Measurements from ENCODE around the gene ADAD1. TPM values are rescaled to one million over a fixed set of nuclear protein-coding genes. Genes with fewer than 3 reads are reported as not detected.
"Not testable (repeated sequence)": the region's sequence is repeated elsewhere in the genome, so short reads cannot be mapped to it uniquely, and the experiment has no call there.

The ADAD1 gene
- total RNA-seq, 4 donors from 2014 or later, result not detected

DNA sequence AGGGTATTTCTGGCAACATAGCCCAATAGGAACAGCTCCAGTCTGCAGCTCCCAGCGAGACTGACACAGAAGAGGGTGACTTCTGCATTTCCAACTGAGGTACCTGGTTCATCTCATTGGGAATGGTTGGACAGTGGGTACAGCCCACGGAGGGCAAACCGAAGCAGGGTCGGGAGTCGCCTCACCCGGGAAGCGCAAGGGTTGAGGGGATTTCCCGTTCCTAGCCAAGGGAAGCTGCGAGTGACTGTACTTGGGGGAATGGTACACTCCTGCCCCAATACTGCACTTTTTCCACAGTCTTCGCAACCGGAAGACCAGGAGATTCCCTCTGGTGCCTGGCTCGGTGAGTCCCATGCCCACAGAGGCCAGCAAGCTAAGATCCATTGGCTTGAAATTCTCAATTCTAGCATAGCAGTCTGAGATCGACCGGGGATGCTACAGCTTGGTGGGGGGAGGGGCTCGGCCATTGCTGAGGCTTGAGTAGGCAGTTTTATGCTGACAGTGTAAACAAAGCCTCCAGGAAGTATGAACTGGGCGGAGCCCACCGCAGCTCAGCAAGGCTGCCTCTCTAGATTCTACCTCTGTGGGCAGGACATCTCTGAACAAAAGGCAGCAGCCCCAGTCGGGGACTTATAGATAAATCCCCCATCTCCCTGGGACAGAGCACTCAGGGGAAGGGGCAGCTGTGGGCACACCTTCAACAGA is 14.0 kb upstream of the ADAD1 start:
- ATAC-seq (no peak), DNase-seq (no peak)
- Histone ChIP-seq H3K36me3 (peaks cover 7 to 19% of the 10 kb centered on the region in 2 donors), H3K27me3 (no peaks in the 10 kb centered on the region), H3K4me1 (no peaks in the 10 kb centered on the region), H3K9me3 (peaks cover 0 to 6% (median 0%) of the 10 kb centered on the region in 3 donors), H3K27ac (no peak overlapping the region), H3K4me3 (no peak overlapping the region)
- in situ Hi-C loops (cut with MboI; ENCODE audit: low sequenced_read_pairs in 4 of 4) (no loop called here), intact Hi-C loops (cut with DNase I; ENCODE audit: low total_unique reads) (no loop called here)
- TF ChIP-seq, protein P1, sequence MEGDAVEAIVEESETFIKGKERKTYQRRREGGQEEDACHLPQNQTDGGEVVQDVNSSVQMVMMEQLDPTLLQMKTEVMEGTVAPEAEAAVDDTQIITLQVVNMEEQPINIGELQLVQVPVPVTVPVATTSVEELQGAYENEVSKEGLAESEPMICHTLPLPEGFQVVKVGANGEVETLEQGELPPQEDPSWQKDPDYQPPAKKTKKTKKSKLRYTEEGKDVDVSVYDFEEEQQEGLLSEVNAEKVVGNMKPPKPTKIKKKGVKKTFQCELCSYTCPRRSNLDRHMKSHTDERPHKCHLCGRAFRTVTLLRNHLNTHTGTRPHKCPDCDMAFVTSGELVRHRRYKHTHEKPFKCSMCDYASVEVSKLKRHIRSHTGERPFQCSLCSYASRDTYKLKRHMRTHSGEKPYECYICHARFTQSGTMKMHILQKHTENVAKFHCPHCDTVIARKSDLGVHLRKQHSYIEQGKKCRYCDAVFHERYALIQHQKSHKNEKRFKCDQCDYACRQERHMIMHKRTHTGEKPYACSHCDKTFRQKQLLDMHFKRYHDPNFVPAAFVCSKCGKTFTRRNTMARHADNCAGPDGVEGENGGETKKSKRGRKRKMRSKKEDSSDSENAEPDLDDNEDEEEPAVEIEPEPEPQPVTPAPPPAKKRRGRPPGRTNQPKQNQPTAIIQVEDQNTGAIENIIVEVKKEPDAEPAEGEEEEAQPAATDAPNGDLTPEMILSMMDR (IDR thresholded peaks at IDR 0.05 in 4 of 5, conservative IDR thresholded peaks at IDR 0.05 in 1 of 5), result no peak
- TF ChIP-seq POLR2A (IDR thresholded peaks at IDR 0.05), result no peak

DNA sequence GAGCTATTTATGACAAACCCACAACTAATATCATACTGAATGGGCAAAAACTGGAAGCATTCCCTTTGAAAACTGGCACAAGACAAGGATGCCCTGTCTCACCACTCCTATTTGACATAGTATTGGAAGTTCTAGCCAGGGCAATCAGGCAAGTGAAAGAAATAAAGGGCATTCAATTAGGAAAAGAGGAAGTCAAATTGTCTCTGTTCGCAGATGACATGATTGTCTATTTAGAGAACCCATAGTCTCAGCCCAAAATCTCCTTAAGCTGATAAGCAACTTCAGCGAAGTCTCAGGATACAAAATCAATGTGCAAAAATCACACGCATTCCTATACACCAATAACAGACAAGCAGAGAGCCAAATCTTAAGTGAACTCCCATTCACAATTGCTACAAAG is 10.0 kb upstream of the ADAD1 start:
- ATAC-seq; H3K4me1 ChIP-seq; H3K36me3 ChIP-seq; in situ Hi-C loops (cut with MboI; ENCODE audit: low sequenced_read_pairs in 4 of 4); intact Hi-C loops (cut with DNase I; ENCODE audit: low total_unique reads); H3K4me3 ChIP-seq; H3K27me3 ChIP-seq; H3K27ac ChIP-seq; H3K9me3 ChIP-seq; DNase-seq: not testable (repeated sequence)

DNA sequence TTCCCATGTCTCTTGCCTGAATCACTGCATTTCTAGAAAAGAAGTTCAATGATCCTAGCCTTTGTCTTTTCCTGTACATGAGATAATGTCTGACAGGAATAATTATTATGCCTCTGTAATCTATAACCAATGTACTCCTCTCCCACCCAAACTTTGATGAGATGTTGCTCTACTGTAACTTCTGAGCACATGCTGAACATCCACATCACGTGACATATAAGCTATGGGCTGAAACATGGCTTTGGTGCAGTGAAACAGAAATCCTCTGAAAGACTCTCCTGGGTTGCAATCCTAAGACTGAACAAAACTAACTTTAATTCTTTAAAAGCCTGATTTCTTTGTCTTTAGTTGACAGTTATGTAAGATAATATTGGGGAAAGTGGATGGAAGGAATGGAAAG is 1.5 kb upstream of the ADAD1 start:
- no peak for TF ChIP-seq POLR2A (IDR thresholded peaks at IDR 0.05)
- TF ChIP-seq, protein P1 (IDR thresholded peaks at IDR 0.05 in 4 of 5, conservative IDR thresholded peaks at IDR 0.05 in 1 of 5), result no peak
- intact Hi-C loops (cut with DNase I; ENCODE audit: low total_unique reads), result no loop called here
- Histone ChIP-seq H3K4me1 (no peaks in the 10 kb centered on the region), H3K9me3 (no peaks in the 10 kb centered on the region), H3K27ac (no peak overlapping the region), H3K36me3 (no peaks in the 10 kb centered on the region), H3K27me3 (no peaks in the 10 kb centered on the region), H3K4me3 (no peak overlapping the region)
- ATAC-seq, result no peak
- in situ Hi-C loops (cut with MboI; ENCODE audit: low sequenced_read_pairs in 4 of 4), result no loop called here
- DNase-seq, result no peak

DNA sequence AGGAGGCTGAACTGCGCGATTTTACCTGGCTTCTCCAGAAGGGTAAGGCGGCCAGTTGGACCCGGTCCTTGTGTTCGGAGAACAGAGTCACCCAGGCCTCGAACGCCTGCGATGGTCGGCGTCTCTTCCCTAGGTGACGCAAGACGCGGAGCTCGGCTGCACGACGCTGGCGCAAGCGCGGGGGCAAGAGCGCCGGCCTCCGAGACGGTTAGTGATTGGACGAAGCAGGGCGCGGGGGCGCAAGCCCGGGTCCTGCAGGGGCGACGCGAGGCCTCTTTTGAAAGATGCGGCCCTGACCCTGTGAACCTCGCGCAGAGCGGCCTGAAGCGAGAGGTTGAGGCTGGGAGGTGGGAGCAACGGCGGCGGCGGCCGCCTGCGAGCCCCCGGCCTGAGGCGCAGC is 428 bp downstream of the ADAD1 start:
- no peak for TF ChIP-seq POLR2A (IDR thresholded peaks at IDR 0.05)
- TF ChIP-seq, protein P1 (IDR thresholded peaks at IDR 0.05 in 4 of 5, conservative IDR thresholded peaks at IDR 0.05 in 1 of 5), result no peak
- Histone ChIP-seq H3K4me3 (no peak overlapping the region), H3K4me1 (no peaks in the 10 kb centered on the region), H3K27me3 (no peaks in the 10 kb centered on the region), H3K9me3 (no peaks in the 10 kb centered on the region), H3K27ac (no peak overlapping the region), H3K36me3 (no peaks in the 10 kb centered on the region)
- intact Hi-C loops (cut with DNase I; ENCODE audit: low total_unique reads) (no loop called here), in situ Hi-C loops (cut with MboI; ENCODE audit: low sequenced_read_pairs in 4 of 4) (no loop called here)
- ATAC-seq (no peak), DNase-seq (no peak)

DNA sequence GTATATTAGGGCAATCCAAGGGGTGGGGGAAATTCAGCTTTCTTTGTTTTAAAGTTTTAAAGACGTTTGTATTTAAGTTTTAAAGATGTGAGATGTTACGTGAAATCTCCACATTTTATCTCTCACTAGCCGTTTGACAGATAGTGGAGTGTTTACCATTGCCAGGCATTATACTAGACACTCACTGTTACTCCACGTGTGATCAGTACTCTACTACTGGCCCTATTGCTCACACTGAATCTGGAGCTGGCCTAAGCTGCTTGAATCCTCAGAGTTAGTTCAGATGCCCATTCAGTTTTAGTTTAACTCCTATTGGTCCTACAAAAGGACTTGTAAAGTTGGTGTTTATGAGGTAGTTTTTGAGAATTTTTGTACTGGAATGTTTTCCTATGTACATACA is 4.5 kb downstream of the ADAD1 start:
- Histone ChIP-seq H3K36me3 (no peaks in the 10 kb centered on the region), H3K4me1 (no peaks in the 10 kb centered on the region), H3K27ac (no peak overlapping the region), H3K27me3 (no peaks in the 10 kb centered on the region), H3K4me3 (no peak overlapping the region), H3K9me3 (no peaks in the 10 kb centered on the region)
- intact Hi-C loops (cut with DNase I; ENCODE audit: low total_unique reads) (no loop called here), in situ Hi-C loops (cut with MboI; ENCODE audit: low sequenced_read_pairs in 4 of 4) (no loop called here)
- no peak for TF ChIP-seq POLR2A (IDR thresholded peaks at IDR 0.05)
- TF ChIP-seq, protein P1 (IDR thresholded peaks at IDR 0.05 in 4 of 5, conservative IDR thresholded peaks at IDR 0.05 in 1 of 5), result no peak
- ATAC-seq (no peak), DNase-seq (no peak)
